Large intestine (tissue), 3 donors: ENCODE measurements around the gene RIMKLB. TPM values are rescaled to one million over a fixed set of nuclear protein-coding genes. Genes with fewer than 3 reads are reported as not detected.
"Not testable (repeated sequence)": the region's sequence is repeated elsewhere in the genome, so short reads cannot be mapped to it uniquely, and the experiment has no call there.

Experiments used
- DNase-seq, 2 donors: peaks; one replicate each; pipeline versions ENCODE4 v3.0.0 to v3.0.0-alpha.2; 2013
- H3K27ac ChIP-seq: one replicate; pipeline ENCODE4 v1.5.1; 2013; ENCODE audit warnings: low read length
- H3K27me3 ChIP-seq: 2 replicates; pipeline ENCODE4 v1.6.1; 2013; ENCODE audit warnings: low read length; ENCODE audit not compliant: control insufficient read depth, insufficient read depth
- H3K36me3 ChIP-seq: 2 replicates; pipeline ENCODE4 v1.6.1; 2013; ENCODE audit warnings: low read length; ENCODE audit not compliant: control insufficient read depth, insufficient read depth
- H3K4me1 ChIP-seq: one replicate; pipeline ENCODE4 v1.6.1; 2013; ENCODE audit warnings: low read length; ENCODE audit not compliant: control insufficient read depth, insufficient read depth
- H3K4me3 ChIP-seq: one replicate; pipeline ENCODE4 v1.5.1; 2013; ENCODE audit warnings: low read length
- H3K9me3 ChIP-seq: one replicate; pipeline ENCODE4 v1.6.1; 2013; ENCODE audit warnings: mild to moderate bottlenecking, low read depth, low read length, moderate library complexity; ENCODE audit not compliant: control insufficient read depth
- WGBS: methylation state at CpG from one replicate; pipeline ENCODE4 v1.1.5; 2013; ENCODE audit warnings: low lambda C conversion rate; ENCODE audit not compliant: insufficient coverage; 5-methylcytosine and 5-hydroxymethylcytosine counted together
- polyA plus RNA-seq: library from polyadenylated mRNA; unstranded; fragments of 120-200 nt; gene quantifications from one replicate; pipeline ENCODE4 v1.2.1, GENCODE V29; 2013

The RIMKLB gene
- polyA plus RNA-seq, 1 donor, result 65.2 TPM

GRCh38 chr12:8788706-8789105, 90.9 kb downstream of the RIMKLB start:
- not testable (repeated sequence) for H3K4me1 ChIP-seq, H3K27me3 ChIP-seq, H3K4me3 ChIP-seq, DNase-seq, H3K36me3 ChIP-seq, H3K9me3 ChIP-seq, H3K27ac ChIP-seq
- whole genome bisulfite sequencing, result no CpG with 5 or more reads among the region's 13 CpGs

- no CpG with 5 or more reads among the region's 13 CpGs for WGBS
- H3K27me3 ChIP-seq, H3K27ac ChIP-seq, H3K4me1 ChIP-seq, DNase-seq, H3K36me3 ChIP-seq, H3K4me3 ChIP-seq, H3K9me3 ChIP-seq: not testable (repeated sequence)
These were observed 91.7 kb downstream of the RIMKLB start for GRCh38 chr12:8789341-8790013.

- DNase-seq, H3K4me3 ChIP-seq, H3K36me3 ChIP-seq, H3K9me3 ChIP-seq, H3K27ac ChIP-seq, H3K27me3 ChIP-seq, H3K4me1 ChIP-seq: not testable (repeated sequence)
- WGBS, result no CpG with 5 or more reads among the region's 4 CpGs
These were observed 95.4 kb downstream of the RIMKLB start for GRCh38 chr12:8793226-8793625.

- not testable (repeated sequence) for H3K9me3 ChIP-seq, H3K27ac ChIP-seq, H3K4me3 ChIP-seq, DNase-seq, H3K27me3 ChIP-seq, H3K4me1 ChIP-seq, H3K36me3 ChIP-seq
- no CpG with 5 or more reads among the region's 21 CpGs for WGBS
These were observed 96.8 kb downstream of the RIMKLB start for GRCh38 chr12:8794611-8795010.

GRCh38 chr12:8796831-8797626, 99.2 kb downstream of the RIMKLB start:
- DNase-seq, result no peak
- Histone ChIP-seq H3K4me3 (no peak overlapping the region), H3K27me3 (no peaks in the 10 kb centered on the region), H3K9me3 (peaks cover 6% of the 10 kb centered on the region), H3K36me3 (no peaks in the 10 kb centered on the region), H3K4me1 (no peaks in the 10 kb centered on the region), H3K27ac (no peak overlapping the region)
- no CpG with 5 or more reads among the region's 5 CpGs for WGBS

- WGBS, result 93% methylated on average over 2 of the region's 3 CpGs
- H3K4me1 ChIP-seq, H3K9me3 ChIP-seq, DNase-seq, H3K4me3 ChIP-seq, H3K27ac ChIP-seq, H3K36me3 ChIP-seq, H3K27me3 ChIP-seq: not testable (repeated sequence)
These were observed 103.4 kb downstream of the RIMKLB start for GRCh38 chr12:8801213-8801612.

GRCh38 chr12:8804833-8805232, 107.0 kb downstream of the RIMKLB start:
- no CpG with 5 or more reads among the region's 3 CpGs for WGBS
- H3K27me3 ChIP-seq, H3K27ac ChIP-seq, DNase-seq, H3K36me3 ChIP-seq, H3K9me3 ChIP-seq, H3K4me3 ChIP-seq, H3K4me1 ChIP-seq: not testable (repeated sequence)

GRCh38 chr12:8805487-8805886, 107.7 kb downstream of the RIMKLB start:
- WGBS, result no CpG with 5 or more reads among the region's 11 CpGs
- not testable (repeated sequence) for H3K27me3 ChIP-seq, DNase-seq, H3K27ac ChIP-seq, H3K4me1 ChIP-seq, H3K4me3 ChIP-seq, H3K9me3 ChIP-seq, H3K36me3 ChIP-seq

- no CpG with 5 or more reads among the region's 11 CpGs for whole genome bisulfite sequencing
- not testable (repeated sequence) for H3K27ac ChIP-seq, H3K9me3 ChIP-seq, H3K4me1 ChIP-seq, H3K4me3 ChIP-seq, H3K36me3 ChIP-seq, DNase-seq, H3K27me3 ChIP-seq
These were observed 109.3 kb downstream of the RIMKLB start for GRCh38 chr12:8807084-8807483.

GRCh38 chr12:8810112-8810511, 112.3 kb downstream of the RIMKLB start:
- not testable (repeated sequence) for H3K27me3 ChIP-seq, H3K9me3 ChIP-seq, H3K4me1 ChIP-seq, H3K4me3 ChIP-seq, H3K36me3 ChIP-seq, H3K27ac ChIP-seq, DNase-seq
- WGBS, result 100% methylated on average over 1 of the region's 7 CpGs
